Effector CD4-positive, alpha-beta T cell (primary cell): ENCODE results near the gene MAP7D2.
"Not testable (repeated sequence)": the region's sequence is repeated elsewhere in the genome, so short reads cannot be mapped to it uniquely, and the experiment has no call there.

Experiments
- DNase-seq: peaks from one replicate; pipeline ENCODE4 v3.0.0-alpha.2; 2020
- total RNA-seq: gene quantifications from one replicate; lab custom pipeline; 2026; lab: John Stamatoyannopoulos, UW

Gene MAP7D2
- 1.1 reads per million for total RNA-seq

GRCh38 chrX:20116577-20117240, at the start of gene MAP7D2:
TSS of gene MAP7D2 (minus strand) at chrX:20116907. CDS start at chrX:20116879, 28 bp downstream.
- no peak for DNase-seq

- DNase-seq = not testable (repeated sequence)
Observed at GRCh38 chrX:20162516-20162915, 45.8 kb upstream of the MAP7D2 start.

- DNase-seq = no peak
Observed at GRCh38 chrX:20159797-20160385, 43.2 kb upstream of the MAP7D2 start.

GRCh38 chrX:20151689-20152088, 35.0 kb upstream of the MAP7D2 start:
- no peak for DNase-seq

- no peak for DNase-seq
Observed at GRCh38 chrX:20149326-20149725, 32.6 kb upstream of the MAP7D2 start.

- no peak for DNase-seq
Observed at GRCh38 chrX:20147561-20147960, 30.9 kb upstream of the MAP7D2 start.

- DNase-seq = no peak
Observed at GRCh38 chrX:20144491-20144890, 27.8 kb upstream of the MAP7D2 start.

GRCh38 chrX:20143561-20143960, 26.9 kb upstream of the MAP7D2 start:
- no peak for DNase-seq

GRCh38 chrX:20143111-20143510, 26.4 kb upstream of the MAP7D2 start:
- DNase-seq = no peak

- peak; percentile 98 for DNase-seq
Observed at GRCh38 chrX:20141281-20142220, 24.8 kb upstream of the MAP7D2 start, which contains the start of gene EIF1AX. TSS of gene EIF1AX (minus strand) at chrX:20141838. CDS start at chrX:20141640, 198 bp downstream.

- no peak for DNase-seq
Observed at GRCh38 chrX:20140420-20140819, 23.7 kb upstream of the MAP7D2 start.

GRCh38 chrX:20139966-20140365, 23.3 kb upstream of the MAP7D2 start:
- no peak for DNase-seq

- no peak for DNase-seq
Observed at GRCh38 chrX:20135944-20136343, 19.2 kb upstream of the MAP7D2 start.

- no peak for DNase-seq
Observed at GRCh38 chrX:20132666-20133065, 16.0 kb upstream of the MAP7D2 start.

GRCh38 chrX:20130357-20130756, 13.7 kb upstream of the MAP7D2 start:
- no peak for DNase-seq

- no peak for DNase-seq
Observed at GRCh38 chrX:20129547-20129946, 12.8 kb upstream of the MAP7D2 start.

- DNase-seq = no peak
Observed at GRCh38 chrX:20128670-20129069, 12.0 kb upstream of the MAP7D2 start.

- not testable (repeated sequence) for DNase-seq
Observed at GRCh38 chrX:20127440-20127839, 10.7 kb upstream of the MAP7D2 start.

GRCh38 chrX:20126833-20127232, 10.1 kb upstream of the MAP7D2 start:
- DNase-seq = not testable (repeated sequence)

GRCh38 chrX:20124964-20125363, 8.3 kb upstream of the MAP7D2 start:
- DNase-seq = no peak

GRCh38 chrX:20118065-20118824, 1.5 kb upstream of the MAP7D2 start:
- DNase-seq = no peak

- DNase-seq = no peak
Observed at GRCh38 chrX:20116087-20116576, 575 bp downstream of the MAP7D2 start.
